Mesothelial cell of epicardium (in vitro differentiated cells): Measurements from ENCODE around the gene SUN1. TPM values are rescaled to one million over a fixed set of nuclear protein-coding genes. Genes with fewer than 3 reads are reported as not detected.

Experiments used
- DNase-seq, 2 experiments: peaks; one replicate each; pipeline ENCODE4 v3.0.0; 2021; ENCODE audit warnings: low spot score in 2 of 2; ENCODE audit not compliant: unreplicated experiment in 2 of 2
- H3K27ac Mint-ChIP-seq: 2 replicates; pipeline ENCODE4 v1.8.0; 2021; ENCODE audit warnings: mixed read lengths
- H3K27me3 Mint-ChIP-seq: 2 replicates; pipeline ENCODE4 v1.8.0; 2021; ENCODE audit warnings: low read depth, mixed read lengths
- H3K36me3 Mint-ChIP-seq: 2 replicates; pipeline ENCODE4 v1.8.0; 2021; ENCODE audit warnings: mixed read lengths
- H3K4me1 Mint-ChIP-seq: 2 replicates; pipeline ENCODE4 v1.8.0; 2021; ENCODE audit warnings: mixed read lengths
- H3K4me3 Mint-ChIP-seq: 2 replicates; pipeline ENCODE4 v1.8.0; 2021; ENCODE audit warnings: mild to moderate bottlenecking, moderate library complexity, mixed read lengths
- H3K9me3 Mint-ChIP-seq: 2 replicates; pipeline ENCODE4 v1.8.0; 2021; ENCODE audit warnings: mixed read lengths
- CTCF ChIP-seq: fragments of 200-600 bp; sonication (generic); IDR thresholded peaks from one replicate; pipeline ENCODE4 v1.5.0; 2021; ENCODE audit warnings: antibody characterized with exemption; ENCODE audit not compliant: unreplicated experiment
- total RNA-seq: library from RNA; stranded (reverse); gene quantifications from 3 replicates; pipeline ENCODE4 v1.2.1, GENCODE V29; 2021

SUN1 gene
- total RNA-seq, 1 donor from 2014 or later: 201 TPM

- no peaks in the 10 kb centered on the region for H3K9me3 Mint-ChIP-seq
- no peak overlapping the region for H3K27ac Mint-ChIP-seq
- peaks cover 1% of the 10 kb centered on the region for H3K4me1 Mint-ChIP-seq
- no peak for DNase-seq
- H3K4me3 Mint-ChIP-seq: no peak overlapping the region
- no peaks in the 10 kb centered on the region for H3K27me3 Mint-ChIP-seq
- H3K36me3 Mint-ChIP-seq: peaks cover 24% of the 10 kb centered on the region
- TF ChIP-seq CTCF: no peak
Observed at GRCh38 chr7:896346-897075, 64.2 kb downstream of the SUN1 start.

GRCh38 chr7:897086-897485 lies 64.8 kb downstream of the SUN1 start:
- Mint-ChIP-seq H3K9me3 (no peaks in the 10 kb centered on the region), H3K27ac (no peak overlapping the region), H3K4me3 (no peak overlapping the region), H3K27me3 (no peaks in the 10 kb centered on the region), H3K36me3 (peaks cover 23% of the 10 kb centered on the region), H3K4me1 (peaks cover 1% of the 10 kb centered on the region)
- DNase-seq: no peak
- no peak for TF ChIP-seq CTCF

GRCh38 chr7:897771-898376 lies 65.6 kb downstream of the SUN1 start:
- H3K9me3 Mint-ChIP-seq: no peaks in the 10 kb centered on the region
- no peak overlapping the region for H3K27ac Mint-ChIP-seq
- no peak for DNase-seq

GRCh38 chr7:898460-898854 lies 66.2 kb downstream of the SUN1 start:
- Mint-ChIP-seq H3K9me3 (no peaks in the 10 kb centered on the region), H3K27ac (no peak overlapping the region), H3K36me3 (peaks cover 12% of the 10 kb centered on the region), H3K4me3 (no peak overlapping the region), H3K4me1 (peaks cover 1% of the 10 kb centered on the region), H3K27me3 (peaks cover 12% of the 10 kb centered on the region)
- no peak for DNase-seq
- no peak for TF ChIP-seq CTCF

More at GRCh38 chr7:897771-898376, 65.6 kb downstream of the SUN1 start:
- peaks cover 1% of the 10 kb centered on the region for H3K4me1 Mint-ChIP-seq
- TF ChIP-seq CTCF: no peak
- H3K4me3 Mint-ChIP-seq: no peak overlapping the region
- peaks cover 15% of the 10 kb centered on the region for H3K36me3 Mint-ChIP-seq
- peaks cover 6% of the 10 kb centered on the region for H3K27me3 Mint-ChIP-seq

GRCh38 chr7:898855-899681 lies 66.8 kb downstream of the SUN1 start:
- Mint-ChIP-seq H3K4me3 (no peak overlapping the region), H3K9me3 (no peaks in the 10 kb centered on the region), H3K27me3 (peaks cover 18% of the 10 kb centered on the region), H3K4me1 (peaks cover 1% of the 10 kb centered on the region), H3K27ac (no peak overlapping the region), H3K36me3 (peaks cover 10% of the 10 kb centered on the region)
- no peak for TF ChIP-seq CTCF
- DNase-seq: no peak
